Measurements from ENCODE around the gene IFNG.

IFNG gene

GRCh38 chr12:68114606-68115005, 44.9 kb downstream of the IFNG start:
- in situ Hi-C loops (cut with MboI; ENCODE audit: low pct_unique_long_range_greater_than_20kb, low sequenced_read_pairs, unreplicated experiment): no loop called here
- no peak for DNase-seq (ENCODE audit: low spot score)
- TF ChIP-seq CTCF (IDR thresholded peaks at IDR 0.05; ENCODE audit: extremely low read depth, insufficient read depth, missing control alignments): no peak

GRCh38 chr12:68113644-68114043, 45.9 kb downstream of the IFNG start:
- DNase-seq (ENCODE audit: low spot score): no peak
- TF ChIP-seq CTCF (IDR thresholded peaks at IDR 0.05; ENCODE audit: extremely low read depth, insufficient read depth, missing control alignments): peak; percentile 51
- in situ Hi-C loops (cut with MboI; ENCODE audit: low pct_unique_long_range_greater_than_20kb, low sequenced_read_pairs, unreplicated experiment): no loop called here

GRCh38 chr12:68111995-68112394, 47.5 kb downstream of the IFNG start:
- no peak for TF ChIP-seq CTCF (IDR thresholded peaks at IDR 0.05; ENCODE audit: extremely low read depth, insufficient read depth, missing control alignments)
- DNase-seq (ENCODE audit: low spot score): no peak
- in situ Hi-C loops (cut with MboI; ENCODE audit: low pct_unique_long_range_greater_than_20kb, low sequenced_read_pairs, unreplicated experiment): no loop called here

- DNase-seq (ENCODE audit: low spot score): no peak
- no peak for TF ChIP-seq CTCF (IDR thresholded peaks at IDR 0.05; ENCODE audit: extremely low read depth, insufficient read depth, missing control alignments)
- in situ Hi-C loops (cut with MboI; ENCODE audit: low pct_unique_long_range_greater_than_20kb, low sequenced_read_pairs, unreplicated experiment): no loop called here
Measured at GRCh38 chr12:68109444-68110217, 49.9 kb downstream of the IFNG start.

GRCh38 chr12:68109001-68109400, 50.5 kb downstream of the IFNG start:
- in situ Hi-C loops (cut with MboI; ENCODE audit: low pct_unique_long_range_greater_than_20kb, low sequenced_read_pairs, unreplicated experiment): no loop called here

GRCh38 chr12:68106660-68107059, 52.9 kb downstream of the IFNG start:
- DNase-seq (ENCODE audit: low spot score): no peak
- no peak for TF ChIP-seq CTCF (IDR thresholded peaks at IDR 0.05; ENCODE audit: extremely low read depth, insufficient read depth, missing control alignments)
- in situ Hi-C loops (cut with MboI; ENCODE audit: low pct_unique_long_range_greater_than_20kb, low sequenced_read_pairs, unreplicated experiment): no loop called here

More at GRCh38 chr12:68109001-68109400, 50.5 kb downstream of the IFNG start:
- no peak for DNase-seq (ENCODE audit: low spot score)
- TF ChIP-seq CTCF (IDR thresholded peaks at IDR 0.05; ENCODE audit: extremely low read depth, insufficient read depth, missing control alignments): no peak

Measured in GM13977 (cell line).